Coronary artery (tissue), 2 donors: ENCODE data around the gene GPR180.

Experiments
- DNase-seq: peaks from one replicate; pipeline ENCODE4 v3.0.0-alpha.2; 2017; ENCODE audit warnings: low spot score
- H3K27ac ChIP-seq, 2 donors: fragments of 200-600 bp; sonication (generic); one replicate each; pipeline ENCODE4 v1.5.1; 2016 to 2019
- H3K4me3 ChIP-seq: fragments of 200-600 bp; sonication (generic); 2 replicates; pipeline ENCODE4 v1.5.1; 2016; ENCODE audit warnings: mild to moderate bottlenecking, moderate library complexity
- TF ChIP-seq, protein P1 (sequence below): fragments of 200-600 bp; sonication (generic); IDR thresholded peaks from one replicate; pipeline ENCODE4 v1.5.1; 2019; ENCODE audit warnings: antibody characterized with exemption

GPR180 gene

GRCh38 chr13:94608586-94608985 is 6.9 kb downstream of the GPR180 start:
- TF ChIP-seq, protein P1, sequence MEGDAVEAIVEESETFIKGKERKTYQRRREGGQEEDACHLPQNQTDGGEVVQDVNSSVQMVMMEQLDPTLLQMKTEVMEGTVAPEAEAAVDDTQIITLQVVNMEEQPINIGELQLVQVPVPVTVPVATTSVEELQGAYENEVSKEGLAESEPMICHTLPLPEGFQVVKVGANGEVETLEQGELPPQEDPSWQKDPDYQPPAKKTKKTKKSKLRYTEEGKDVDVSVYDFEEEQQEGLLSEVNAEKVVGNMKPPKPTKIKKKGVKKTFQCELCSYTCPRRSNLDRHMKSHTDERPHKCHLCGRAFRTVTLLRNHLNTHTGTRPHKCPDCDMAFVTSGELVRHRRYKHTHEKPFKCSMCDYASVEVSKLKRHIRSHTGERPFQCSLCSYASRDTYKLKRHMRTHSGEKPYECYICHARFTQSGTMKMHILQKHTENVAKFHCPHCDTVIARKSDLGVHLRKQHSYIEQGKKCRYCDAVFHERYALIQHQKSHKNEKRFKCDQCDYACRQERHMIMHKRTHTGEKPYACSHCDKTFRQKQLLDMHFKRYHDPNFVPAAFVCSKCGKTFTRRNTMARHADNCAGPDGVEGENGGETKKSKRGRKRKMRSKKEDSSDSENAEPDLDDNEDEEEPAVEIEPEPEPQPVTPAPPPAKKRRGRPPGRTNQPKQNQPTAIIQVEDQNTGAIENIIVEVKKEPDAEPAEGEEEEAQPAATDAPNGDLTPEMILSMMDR, result no peak
- no peak for DNase-seq
- Histone ChIP-seq H3K27ac (no peak overlapping the region), H3K4me3 (no peak overlapping the region)

DNA sequence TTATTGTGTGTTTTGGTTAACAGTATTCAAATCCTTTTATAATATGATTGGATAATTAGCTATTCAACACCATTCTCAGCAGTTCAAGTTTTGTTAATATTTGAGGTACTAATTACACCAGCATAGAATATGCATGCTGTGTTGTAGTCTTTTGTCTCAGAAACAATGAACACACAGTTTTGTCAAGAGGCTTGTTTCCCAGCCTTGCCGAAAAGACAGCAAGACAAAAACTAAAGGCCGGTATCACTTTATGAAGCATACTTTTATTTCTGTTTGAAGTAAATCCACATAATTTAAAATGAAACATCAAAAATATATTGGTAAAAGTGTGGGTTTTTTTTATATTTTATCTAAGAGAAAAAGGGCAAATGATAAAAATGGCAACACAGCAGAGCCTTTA is 7.5 kb downstream of the GPR180 start:
- no peak overlapping the region for H3K4me3 ChIP-seq
- no peak for DNase-seq
- TF ChIP-seq, protein P1, result no peak
- no peak overlapping the region for H3K27ac ChIP-seq

DNA sequence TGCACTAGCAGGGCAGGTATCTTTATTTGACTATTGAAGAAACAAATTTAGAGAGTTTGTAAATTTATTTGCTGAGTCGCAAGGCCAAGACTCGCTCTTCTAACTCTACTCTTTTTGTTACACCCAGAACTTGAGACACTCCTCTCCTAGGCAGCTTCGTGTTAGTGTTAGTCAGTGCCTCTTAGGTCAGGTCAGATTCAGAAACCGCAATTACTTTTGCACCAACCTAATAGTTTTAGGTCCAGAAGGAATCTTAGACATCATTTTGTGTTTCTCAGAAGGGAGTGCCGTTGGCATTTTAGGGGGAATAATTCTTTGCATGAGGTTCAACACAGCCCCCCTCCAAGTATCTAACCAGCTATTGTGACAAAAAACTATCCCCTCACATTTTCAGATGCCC is 8.8 kb downstream of the GPR180 start:
- DNase-seq, result no peak
- Histone ChIP-seq H3K27ac (no peak overlapping the region), H3K4me3 (no peak overlapping the region)
- TF ChIP-seq, protein P1, result no peak

DNA sequence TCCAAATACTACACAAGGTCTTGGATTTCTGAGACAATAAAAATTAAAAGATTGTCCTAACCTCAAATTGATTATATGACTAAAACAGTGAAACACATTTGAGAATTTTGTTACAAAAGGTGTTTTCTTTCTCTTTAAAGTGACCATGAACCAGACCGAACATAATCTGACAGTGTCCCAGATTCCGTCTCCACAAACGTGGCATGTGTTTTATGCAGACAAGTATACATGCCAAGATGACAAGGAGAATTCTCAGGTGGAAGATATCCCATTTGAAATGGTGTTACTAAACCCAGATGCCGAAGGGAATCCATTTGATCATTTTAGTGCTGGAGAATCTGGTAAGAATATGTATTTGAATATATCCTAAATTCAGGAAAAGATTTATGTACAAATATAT is 10.4 kb downstream of the GPR180 start:
- Histone ChIP-seq H3K4me3 (no peak overlapping the region), H3K27ac (no peak overlapping the region)
- no peak for DNase-seq
- TF ChIP-seq, protein P1, result no peak

- Histone ChIP-seq H3K4me3 (no peak overlapping the region), H3K27ac (no peak overlapping the region)
- TF ChIP-seq, protein P1, result no peak
- no peak for DNase-seq
Observed at GRCh38 chr13:94613051-94613450, 11.4 kb downstream of the GPR180 start.

DNA sequence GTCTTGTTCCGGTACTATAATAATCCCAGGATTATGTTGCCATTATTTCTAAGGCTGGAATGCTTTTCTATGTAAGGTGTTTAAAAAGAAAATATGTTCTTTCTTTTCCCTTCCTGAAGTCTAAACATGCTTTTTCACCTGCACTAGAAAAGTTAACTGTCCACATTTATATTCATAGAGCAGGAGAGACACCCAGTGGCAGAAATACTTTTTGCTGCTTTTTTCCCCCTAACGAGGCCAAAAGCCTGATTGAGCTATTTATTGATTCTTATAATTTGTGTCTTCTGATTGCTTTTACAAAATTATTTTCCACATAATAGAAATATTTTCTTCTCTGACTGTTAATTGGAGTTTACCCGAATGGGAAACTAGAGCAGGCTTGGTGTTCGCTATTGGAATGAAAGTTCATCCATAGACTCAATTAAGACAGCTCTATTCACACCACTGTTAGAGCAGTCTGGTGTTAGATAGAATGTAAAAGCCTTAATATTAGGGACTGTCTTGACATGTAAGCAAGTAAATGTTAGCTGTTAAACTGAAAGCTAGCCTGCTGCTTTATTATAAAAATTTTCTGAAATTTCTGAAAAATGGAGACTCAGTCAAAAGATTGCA is 15.8 kb downstream of the GPR180 start:
- no peak overlapping the region for H3K4me3 ChIP-seq
- no peak overlapping the region for H3K27ac ChIP-seq
- no peak for DNase-seq
- TF ChIP-seq, protein P1, result peak; percentile 25

- DNase-seq, result no peak
Observed at GRCh38 chr13:94620286-94620896, 18.7 kb downstream of the GPR180 start.

More at GRCh38 chr13:94620286-94620896, 18.7 kb downstream of the GPR180 start:
- TF ChIP-seq, protein P1, result no peak
- H3K27ac ChIP-seq, result no peak overlapping the region
- H3K4me3 ChIP-seq, result no peak overlapping the region
